Measurements from ENCODE around the gene IPP.
"Not testable (repeated sequence)": the region's sequence is repeated elsewhere in the genome, so short reads cannot be mapped to it uniquely, and the experiment has no call there.

The IPP gene

DNA sequence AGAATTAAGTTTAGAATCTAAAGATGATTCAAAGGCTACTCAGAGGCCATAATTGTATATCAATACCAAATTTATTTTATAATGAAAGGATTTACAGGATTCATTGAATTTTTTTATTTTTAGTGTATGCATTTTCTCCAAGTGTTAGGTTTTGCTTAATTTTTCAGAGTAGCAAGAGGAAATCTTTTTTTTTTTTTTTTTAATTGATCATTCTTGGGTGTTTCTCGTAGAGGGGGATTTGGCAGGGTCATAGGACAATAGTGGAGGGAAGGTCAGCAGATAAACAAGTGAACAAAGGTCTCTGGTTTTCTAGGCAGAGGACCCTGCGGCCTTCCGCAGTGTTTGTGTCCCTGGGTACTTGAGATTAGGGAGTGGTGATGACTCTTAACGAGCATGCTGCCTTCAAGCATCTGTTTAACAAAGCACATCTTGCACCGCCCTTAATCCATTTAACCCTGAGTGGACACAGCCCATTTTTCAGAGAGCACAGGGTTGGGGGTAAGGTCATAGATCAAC, 10.8 kb downstream of the IPP start:
- not testable (repeated sequence) for DNase-seq (ENCODE audit: low read depth in 2 of 2)

DNA sequence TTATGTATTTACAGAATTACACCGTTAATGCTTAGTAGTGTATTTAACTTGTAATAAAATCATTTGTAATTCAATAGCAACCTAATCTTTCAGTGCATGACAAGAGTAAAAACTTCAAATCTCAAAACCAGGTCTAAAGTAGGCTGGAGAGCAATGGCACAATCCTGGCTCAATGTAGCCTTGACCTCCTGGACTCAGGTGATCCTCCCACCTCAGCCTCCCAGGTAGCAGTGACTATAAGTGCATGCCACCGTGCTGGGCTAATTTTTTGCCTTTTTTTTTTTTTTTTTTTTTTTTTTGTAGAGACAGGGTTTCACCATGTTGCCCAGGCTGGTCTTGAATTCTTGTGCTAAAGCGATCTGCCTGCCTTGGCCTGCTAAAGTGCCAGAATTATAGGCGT, 11.3 kb downstream of the IPP start:
- DNase-seq (ENCODE audit: low read depth in 2 of 2) = no peak

GRCh38 chr1:45730780-45731319, 19.6 kb downstream of the IPP start:
- no peak for DNase-seq (ENCODE audit: low read depth in 2 of 2)

GRCh38 chr1:45730075-45730779, 20.2 kb downstream of the IPP start:
- DNase-seq (ENCODE audit: low read depth in 2 of 2) = no peak

- DNase-seq (ENCODE audit: low read depth in 2 of 2) = not testable (repeated sequence)
Measured at GRCh38 chr1:45726007-45726406, 24.4 kb downstream of the IPP start.

DNA sequence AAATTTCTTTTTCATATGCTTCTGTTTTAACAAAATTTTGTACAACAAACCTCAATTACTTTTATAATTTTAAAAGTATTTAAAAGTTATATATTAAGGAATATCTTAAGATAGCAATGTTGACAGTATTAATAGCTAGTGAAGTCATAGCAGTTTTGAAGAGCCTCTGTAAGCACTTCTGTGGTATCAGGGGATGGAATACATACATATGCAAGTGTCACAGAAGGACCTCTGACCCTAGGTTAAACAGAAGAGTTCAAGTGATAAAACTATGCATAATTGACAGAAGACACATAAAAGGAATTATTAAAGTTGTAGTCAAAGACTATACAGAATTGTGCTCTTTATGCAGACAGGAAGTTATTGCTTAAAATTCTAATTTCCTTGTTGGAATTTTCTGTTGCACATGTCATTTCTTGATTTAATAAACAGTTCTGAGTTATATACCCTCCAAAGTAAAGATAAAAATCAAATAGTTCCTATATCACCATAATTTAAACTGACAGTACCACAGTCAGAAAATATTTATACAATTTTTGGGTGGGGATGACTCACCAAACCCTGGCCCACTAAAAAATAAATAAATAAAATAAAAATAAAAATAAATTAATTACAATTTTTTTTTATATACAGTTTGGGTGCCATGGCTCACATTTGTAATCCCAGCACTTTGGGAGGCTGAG, 27.1 kb downstream of the IPP start:
- no peak for DNase-seq (ENCODE audit: low read depth in 2 of 2)

DNA sequence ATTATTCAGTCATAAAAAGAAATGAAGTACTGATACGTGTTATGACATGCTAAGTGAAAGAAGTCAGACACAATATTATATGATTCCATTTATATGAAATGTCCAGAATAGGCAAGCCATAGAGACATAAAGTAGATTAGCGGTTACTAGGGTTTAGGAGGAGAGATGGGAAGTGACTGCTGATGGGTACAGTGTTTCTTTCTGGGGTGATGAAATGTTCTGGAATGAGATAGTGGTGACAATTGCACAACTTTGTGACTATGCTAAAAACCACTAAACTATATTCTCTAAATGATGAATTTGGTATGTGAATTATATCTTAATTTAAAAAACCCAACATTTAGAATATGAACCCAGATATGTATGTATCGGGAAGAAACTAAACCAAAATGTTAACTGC, 27.6 kb downstream of the IPP start:
- peak in 1 of 2 experiments; percentile 5 for DNase-seq (ENCODE audit: low read depth in 2 of 2)

DNA sequence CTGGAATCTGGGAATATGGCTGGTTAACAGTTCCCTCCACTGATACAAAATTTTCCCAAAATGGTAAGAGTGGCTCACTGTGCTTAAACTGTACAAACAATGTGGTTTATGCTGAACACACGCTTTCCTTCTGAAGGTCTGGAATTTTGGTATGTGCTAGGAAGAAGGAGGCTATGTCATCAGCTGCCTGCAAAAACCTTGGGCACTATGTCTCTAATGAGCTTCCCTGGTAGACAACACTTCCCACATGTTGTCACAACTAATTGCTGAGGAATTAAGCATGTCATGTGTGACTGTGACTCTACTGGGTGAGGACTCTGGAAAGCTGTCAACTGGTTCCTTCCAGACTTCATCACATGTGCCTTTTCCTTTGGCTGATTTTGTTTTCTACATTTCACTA, 29.2 kb downstream of the IPP start:
- peak; percentile 21 to 27 for DNase-seq (ENCODE audit: low read depth in 2 of 2)

DNA sequence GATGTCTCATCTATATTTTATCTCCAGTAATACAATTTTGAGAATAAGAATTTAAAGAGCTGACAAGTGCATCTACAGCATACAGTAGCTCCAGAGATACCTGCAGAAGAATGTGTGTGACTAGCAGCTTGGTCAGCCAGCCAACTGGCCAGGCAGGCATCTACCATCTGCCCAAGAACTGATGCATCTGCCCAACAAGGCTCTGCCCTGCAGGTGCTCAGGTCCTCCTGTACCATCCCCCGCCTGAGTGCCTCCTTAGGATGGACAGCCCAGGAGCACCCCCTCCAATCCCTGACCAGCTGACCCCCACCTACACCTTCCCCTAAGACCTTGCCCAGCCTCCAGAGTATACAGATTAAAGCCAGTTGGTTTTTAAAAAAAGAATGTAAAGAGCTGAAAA, 32.2 kb downstream of the IPP start:
- DNase-seq (ENCODE audit: low read depth in 2 of 2) = no peak

DNA sequence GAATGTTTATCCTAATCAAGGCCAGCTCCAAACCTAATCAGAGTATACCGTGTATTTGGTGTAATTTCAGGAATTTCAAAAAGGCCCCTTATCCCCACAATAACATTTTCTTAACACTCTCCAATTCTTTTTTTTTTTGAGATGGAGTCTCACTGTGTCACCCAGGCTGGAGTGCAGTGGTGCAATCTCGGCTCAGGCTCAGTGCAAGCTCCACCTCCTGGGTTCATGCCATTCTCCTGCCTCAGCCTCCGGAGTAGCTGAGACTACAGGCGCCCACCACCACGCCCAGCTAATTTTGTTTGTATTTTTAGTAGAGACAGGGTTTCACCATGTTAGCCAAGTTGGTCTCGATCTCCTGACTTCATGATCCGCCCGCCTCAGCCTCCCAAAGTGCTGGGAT, 33.1 kb downstream of the IPP start:
- not testable (repeated sequence) for DNase-seq (ENCODE audit: low read depth in 2 of 2)

DNA sequence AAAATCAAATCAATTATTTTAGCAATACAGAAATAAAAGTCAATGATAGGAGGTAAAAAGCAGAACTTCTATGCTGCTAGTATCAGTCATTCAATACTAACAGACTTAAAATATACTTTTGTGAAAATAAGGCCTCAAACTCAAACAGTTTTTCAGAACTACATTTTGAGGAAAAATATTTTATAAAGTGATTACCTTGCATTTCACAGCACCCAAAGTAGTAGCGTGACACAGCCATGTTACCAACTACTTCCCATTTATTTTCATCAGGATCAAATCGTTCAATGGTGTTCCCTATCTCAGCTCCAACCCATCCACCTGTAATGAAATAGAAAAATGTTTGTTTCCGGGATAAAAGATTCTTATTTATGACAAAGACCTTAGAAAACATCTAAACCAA, 33.8 kb downstream of the IPP start:
- no peak for DNase-seq (ENCODE audit: low read depth in 2 of 2)

GRCh38 chr1:45713711-45714110, 36.7 kb downstream of the IPP start:
- no peak for DNase-seq (ENCODE audit: low read depth in 2 of 2)

GRCh38 chr1:45704637-45705036, 45.8 kb downstream of the IPP start:
- DNase-seq (ENCODE audit: low read depth in 2 of 2) = no peak

DNA sequence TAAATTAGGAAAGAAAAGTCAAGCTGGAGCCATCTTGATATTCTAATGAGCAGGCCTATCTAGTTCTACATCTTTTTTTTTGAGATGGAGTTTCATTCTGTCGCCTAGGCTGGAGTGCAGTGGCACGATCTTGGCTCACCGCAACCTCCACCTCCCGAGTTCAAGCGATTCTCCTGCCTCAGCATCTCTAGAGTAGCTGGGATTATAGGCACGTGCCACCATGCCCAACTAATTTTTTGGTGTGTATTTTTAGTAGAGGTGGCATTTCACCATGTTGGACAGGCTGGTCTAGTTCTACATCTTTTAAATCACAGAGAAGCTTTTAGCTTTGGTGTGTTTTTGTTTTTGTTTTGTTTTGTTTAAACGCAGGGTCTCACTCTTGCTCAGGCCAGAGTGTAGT, 55.6 kb downstream of the IPP start:
- DNase-seq (ENCODE audit: low read depth in 2 of 2) = no peak

DNA sequence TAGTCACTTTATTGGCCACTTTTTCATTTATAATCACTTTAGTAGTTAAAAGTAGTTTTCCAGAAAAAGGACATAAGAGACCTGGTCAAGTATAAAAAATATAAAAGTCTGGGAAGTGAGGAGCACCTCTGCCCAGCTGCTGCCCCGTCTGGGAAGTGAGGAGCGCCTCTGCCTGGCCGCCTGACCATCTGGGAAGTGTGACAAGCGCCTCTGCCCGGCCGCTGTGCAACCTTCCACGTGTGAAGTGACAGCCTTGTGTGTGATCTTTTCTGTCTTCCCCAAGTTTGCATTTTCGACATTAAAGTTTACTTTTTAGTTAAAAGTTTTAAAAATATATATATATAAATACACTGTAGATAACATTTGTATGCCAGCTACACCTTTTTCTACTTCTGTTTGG, 56.6 kb downstream of the IPP start:
- not testable (repeated sequence) for DNase-seq (ENCODE audit: low read depth in 2 of 2)

DNA sequence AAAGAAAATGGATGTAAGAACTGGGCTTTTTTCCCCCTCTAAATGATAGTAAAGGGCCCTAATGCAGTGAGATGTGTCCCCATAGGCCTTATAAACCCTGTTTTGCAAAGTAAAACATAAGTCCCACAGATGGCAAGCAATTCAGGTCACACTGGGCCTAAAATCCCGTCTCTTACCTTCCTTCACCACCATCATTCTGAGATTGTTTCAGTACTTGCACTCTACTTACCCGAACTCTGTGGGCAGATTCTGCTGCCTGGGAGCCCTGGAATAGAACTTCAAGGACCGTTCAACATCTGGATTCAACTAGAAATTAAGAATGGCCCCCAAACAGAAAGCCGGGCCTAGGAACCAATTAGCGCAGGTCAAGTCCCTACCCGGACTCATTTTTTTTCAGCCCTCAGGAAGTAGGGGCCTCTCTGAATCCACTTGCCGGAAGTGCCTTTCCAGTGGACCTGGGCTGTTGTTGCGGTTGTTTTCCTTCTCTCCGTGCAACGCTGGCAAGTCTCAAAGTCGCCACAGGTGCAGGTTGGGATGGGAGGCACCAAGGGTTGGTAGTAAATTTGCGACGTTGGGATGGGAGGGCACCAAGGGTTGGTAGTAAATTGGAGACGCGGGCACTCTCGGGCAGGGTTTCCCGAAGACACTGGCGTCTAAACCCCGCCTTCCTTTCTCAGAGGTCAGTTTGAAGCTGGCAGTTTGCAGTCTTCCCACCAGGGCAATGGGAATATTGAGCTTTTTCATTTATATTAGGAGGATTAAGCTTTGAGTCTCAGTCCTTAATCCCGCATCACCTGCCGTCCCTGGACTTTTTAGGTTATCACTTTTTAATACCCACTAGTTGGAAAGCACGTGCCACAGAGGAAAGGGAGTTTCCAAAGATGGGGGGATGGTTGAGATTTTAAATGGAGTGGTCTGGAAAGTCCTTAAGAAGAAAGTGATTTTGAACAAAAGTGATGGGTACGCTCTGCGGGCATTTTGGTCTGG, 62.4 kb downstream of the IPP start, which contains the start of gene TMEM69:
Gene TMEM69, plus strand, starts transcription at position 428 of the 987 bp plus-strand sequence. CDS start 2,888 bp downstream, outside the sequence.
- DNase-seq (ENCODE audit: low read depth in 2 of 2) = peak; percentile 82

DNA sequence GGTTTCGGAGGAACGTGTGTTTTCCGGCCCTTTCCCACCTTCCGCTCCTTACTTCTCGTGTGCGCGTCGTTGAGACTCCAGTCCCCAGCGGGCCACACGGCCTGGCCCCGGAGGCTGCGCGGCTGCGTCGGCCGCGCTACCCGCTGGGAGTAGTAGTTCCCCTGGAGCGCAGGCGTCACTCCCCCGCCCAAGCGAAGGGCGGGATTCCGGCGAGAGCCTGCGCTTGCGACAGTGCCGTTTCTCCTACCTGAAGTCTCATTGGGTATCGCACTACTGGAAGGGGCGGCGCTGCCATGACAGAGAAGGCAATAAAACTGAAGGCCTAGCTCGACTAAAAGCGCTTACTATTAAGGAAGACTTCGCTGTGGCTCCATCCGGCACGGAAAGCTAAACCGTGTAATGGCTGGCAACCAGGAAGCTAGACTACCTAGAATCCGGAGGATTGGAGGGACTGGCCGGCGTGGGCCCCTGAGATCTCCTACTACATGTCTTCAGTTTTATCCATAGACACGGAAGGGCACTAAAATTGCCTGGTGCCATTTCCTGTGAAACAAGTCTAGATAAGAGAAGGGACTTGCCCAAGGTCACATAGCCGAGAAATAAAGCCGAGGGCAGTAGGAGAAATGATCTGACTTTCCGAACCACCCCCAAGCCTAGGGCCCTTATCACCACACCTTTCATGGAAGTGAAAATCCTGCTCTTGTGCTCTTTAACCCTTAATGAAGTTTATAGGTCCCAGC, 63.3 kb downstream of the IPP start:
- DNase-seq (ENCODE audit: low read depth in 2 of 2) = peak; percentile 97 to 98

DNA sequence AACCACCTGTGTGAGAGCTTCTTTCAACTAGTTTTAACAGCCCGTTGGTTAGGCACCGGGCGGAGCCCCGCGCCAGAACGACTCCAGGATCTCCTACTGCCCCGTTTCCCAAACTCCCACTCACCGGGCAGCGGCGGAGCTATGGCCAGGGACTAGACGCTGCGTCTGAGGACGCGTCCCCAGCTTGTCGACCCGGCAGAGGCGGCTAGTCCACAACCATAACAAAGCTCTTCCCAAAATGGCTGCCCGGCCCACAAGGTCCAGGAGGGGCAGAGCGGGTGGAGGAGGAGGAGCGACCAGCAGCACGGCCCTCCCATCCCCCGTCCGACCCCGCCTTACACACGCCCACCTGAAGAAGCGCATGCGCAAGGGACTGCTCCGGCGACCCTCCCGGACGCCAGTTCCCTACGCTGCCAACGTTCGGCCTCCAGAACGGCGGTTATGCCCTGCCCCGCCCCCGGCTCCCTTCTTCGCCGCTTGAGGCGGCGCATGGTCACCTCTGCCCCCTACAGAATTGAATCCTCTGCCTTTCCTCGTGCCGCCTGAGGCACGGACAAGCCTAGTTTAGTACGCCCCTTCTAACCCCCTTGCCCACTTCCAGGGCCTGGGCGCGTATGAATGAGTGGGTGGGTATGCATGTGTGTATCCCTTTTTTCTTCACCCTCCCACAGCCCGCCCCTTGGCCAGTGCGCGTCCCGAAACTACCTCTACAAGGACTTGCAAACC, 64.0 kb downstream of the IPP start, which contains the start of gene GPBP1L1:
Gene GPBP1L1, minus strand, starts transcription at position 246 of the 726 bp plus-strand sequence. CDS start 27,446 bp downstream, outside the sequence.
- DNase-seq (ENCODE audit: low read depth in 2 of 2) = peak; percentile 84 to 88

DNA sequence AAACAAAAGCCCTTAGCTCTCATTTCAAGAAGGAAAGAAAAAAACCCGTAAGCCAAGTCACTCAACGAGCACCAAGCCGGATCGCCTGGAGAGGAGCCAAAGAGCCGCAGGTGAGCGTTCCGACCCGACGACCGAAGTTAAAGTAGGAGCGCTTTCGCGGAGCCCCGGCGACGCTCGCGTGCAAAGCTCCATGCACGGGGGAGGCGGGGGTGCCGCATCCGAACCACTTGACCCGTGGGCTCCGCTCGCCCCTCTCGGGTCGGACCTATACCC, 64.5 kb downstream of the IPP start:
- DNase-seq (ENCODE audit: low read depth in 2 of 2) = no peak

- DNase-seq (ENCODE audit: low read depth in 2 of 2) = no peak
Measured at GRCh38 chr1:45685308-45686014, 65.0 kb downstream of the IPP start.
